RWPE1 (cell line): ENCODE measurements around the gene CDC27.
"Not testable (repeated sequence)": the region's sequence is repeated elsewhere in the genome, so short reads cannot be mapped to it uniquely, and the experiment has no call there.

Experiments
- CTCF ChIA-PET: fragments of 350-600 bp; sonication (Branson Sonifier 250); formaldehyde crosslinking; extraction: SDS; loops from one replicate; lab custom pipeline; 2021; lab: Yijun Ruan, JAX
- POLR2A ChIA-PET: fragments of 400-600 bp; formaldehyde crosslinking; extraction: SDS; loops from one replicate; lab custom pipeline; 2020; ENCODE audit warnings: antibody characterized with exemption; ENCODE audit not compliant: low non-redundant PET; lab: Yijun Ruan, JAX
- DNase-seq: peaks from one replicate; pipeline ENCODE4 v3.0.0; 2012; ENCODE audit warnings: low spot score
- H3K27ac ChIP-seq: fragments of 450-650 bp; 2 replicates; pipeline ENCODE4 v1.5.1; 2017
- TF ChIP-seq, protein P1 (sequence below): fragments of 450-650 bp; conservative IDR thresholded peaks from 2 replicates; pipeline ENCODE4 v1.5.1; 2017; ENCODE audit warnings: low read depth, mild to moderate bottlenecking

Gene CDC27

DNA sequence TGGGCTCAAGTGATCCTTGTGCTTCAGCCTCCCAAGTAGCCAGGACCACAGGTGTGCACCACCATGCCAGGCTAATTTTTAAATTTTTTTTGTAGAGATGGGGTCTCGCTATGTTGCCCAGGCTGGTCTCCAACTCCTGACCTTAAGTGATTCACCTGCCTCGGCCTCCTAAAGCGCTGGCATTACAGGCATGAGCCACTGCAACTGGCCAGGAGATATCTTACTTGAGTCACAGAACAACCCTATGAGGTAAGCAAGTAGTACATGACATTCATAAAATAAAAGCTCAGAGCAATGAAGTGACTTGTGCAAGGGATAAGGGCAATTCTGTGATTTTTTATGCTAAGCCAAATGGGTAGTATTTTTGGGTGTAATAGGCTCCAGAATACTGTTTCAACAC lies 57.3 kb downstream of the CDC27 start:
- ChIA-PET POLR2A (no interaction called here), CTCF (no interaction called here)

DNA sequence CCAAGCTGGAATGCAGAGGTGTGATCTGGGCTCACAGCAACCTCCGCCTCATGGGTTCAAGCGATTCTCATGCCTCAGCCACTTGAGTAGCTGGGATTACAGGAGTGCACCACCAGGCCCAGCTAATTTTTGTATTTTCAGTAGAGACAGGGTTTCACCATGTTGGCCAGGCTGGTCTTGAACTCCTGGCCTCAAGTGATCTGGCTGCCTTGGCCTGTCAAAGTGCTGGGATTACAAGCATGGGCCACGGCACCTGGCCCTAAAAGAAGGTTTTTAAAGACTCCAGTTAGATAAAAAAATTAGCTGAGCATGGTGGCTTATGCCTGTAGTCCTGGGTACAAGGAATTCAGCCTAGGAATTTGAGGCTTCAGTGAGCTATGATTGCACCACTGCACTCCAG lies 62.3 kb downstream of the CDC27 start:
- CTCF ChIA-PET, result interaction anchor here (0.7 kb wide), 1 partner anchor 58 kb away, joined by 3 read pairs; no protein-coding TSS in a partner anchor
- POLR2A ChIA-PET, result not testable (repeated sequence)

More for the DNA sequence above, 57.3 kb downstream of the CDC27 start:
- H3K27ac ChIP-seq, result no peak overlapping the region
- TF ChIP-seq, protein P1, sequence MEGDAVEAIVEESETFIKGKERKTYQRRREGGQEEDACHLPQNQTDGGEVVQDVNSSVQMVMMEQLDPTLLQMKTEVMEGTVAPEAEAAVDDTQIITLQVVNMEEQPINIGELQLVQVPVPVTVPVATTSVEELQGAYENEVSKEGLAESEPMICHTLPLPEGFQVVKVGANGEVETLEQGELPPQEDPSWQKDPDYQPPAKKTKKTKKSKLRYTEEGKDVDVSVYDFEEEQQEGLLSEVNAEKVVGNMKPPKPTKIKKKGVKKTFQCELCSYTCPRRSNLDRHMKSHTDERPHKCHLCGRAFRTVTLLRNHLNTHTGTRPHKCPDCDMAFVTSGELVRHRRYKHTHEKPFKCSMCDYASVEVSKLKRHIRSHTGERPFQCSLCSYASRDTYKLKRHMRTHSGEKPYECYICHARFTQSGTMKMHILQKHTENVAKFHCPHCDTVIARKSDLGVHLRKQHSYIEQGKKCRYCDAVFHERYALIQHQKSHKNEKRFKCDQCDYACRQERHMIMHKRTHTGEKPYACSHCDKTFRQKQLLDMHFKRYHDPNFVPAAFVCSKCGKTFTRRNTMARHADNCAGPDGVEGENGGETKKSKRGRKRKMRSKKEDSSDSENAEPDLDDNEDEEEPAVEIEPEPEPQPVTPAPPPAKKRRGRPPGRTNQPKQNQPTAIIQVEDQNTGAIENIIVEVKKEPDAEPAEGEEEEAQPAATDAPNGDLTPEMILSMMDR, result no peak
- DNase-seq, result no peak

GRCh38 chr17:47123262-47123661 lies 65.8 kb downstream of the CDC27 start:
- CTCF ChIA-PET, DNase-seq, POLR2A ChIA-PET, H3K27ac ChIP-seq: not testable (repeated sequence)

More for the DNA sequence above, 62.3 kb downstream of the CDC27 start:
- H3K27ac ChIP-seq, DNase-seq: not testable (repeated sequence)

- DNase-seq, result no peak
- POLR2A ChIA-PET, result no interaction called here
- CTCF ChIA-PET, result interaction anchor here (0.6 kb wide), 1 partner anchor 1157 kb away, joined by 6 read pairs; no protein-coding TSS in a partner anchor
- TF ChIP-seq, protein P1, result no peak
- H3K27ac ChIP-seq, result no peak overlapping the region
Observed at GRCh38 chr17:47120521-47121095, 68.5 kb downstream of the CDC27 start.

GRCh38 chr17:47119746-47120520 lies 69.2 kb downstream of the CDC27 start:
- ChIA-PET CTCF (no interaction called here), POLR2A (no interaction called here)
- DNase-seq, result no peak
- TF ChIP-seq, protein P1, result no peak
- H3K27ac ChIP-seq, result no peak overlapping the region

DNA sequence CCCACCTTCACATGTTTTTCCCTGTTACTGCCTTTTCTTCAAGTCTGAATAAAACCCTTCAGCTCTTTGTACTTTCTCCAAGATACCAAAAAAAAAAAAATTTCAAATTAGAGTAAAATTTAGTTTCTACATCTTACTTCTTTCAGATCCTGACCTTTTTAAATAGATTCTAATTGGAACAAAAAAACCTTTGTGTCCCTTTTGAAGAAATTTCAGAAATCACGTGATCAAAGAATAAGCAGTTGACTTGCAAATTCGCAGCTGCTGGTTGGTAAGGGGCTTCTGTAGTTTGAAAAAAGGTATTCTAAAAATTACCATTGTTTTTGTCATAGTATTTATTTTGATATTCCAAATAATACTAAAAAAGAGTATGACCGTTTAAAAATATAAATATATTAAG lies 71.7 kb downstream of the CDC27 start:
- TF ChIP-seq, protein P1, result no peak
- no peak for DNase-seq
- ChIA-PET CTCF (no interaction called here), POLR2A (no interaction called here)
- no peak overlapping the region for H3K27ac ChIP-seq

- TF ChIP-seq, protein P1, result no peak
- no peak overlapping the region for H3K27ac ChIP-seq
- CTCF ChIA-PET, result no interaction called here
- POLR2A ChIA-PET, result no interaction called here
- DNase-seq, result no peak
Observed at GRCh38 chr17:47106130-47106529, 83.0 kb downstream of the CDC27 start.

GRCh38 chr17:47105246-47105645 lies 83.8 kb downstream of the CDC27 start:
- H3K27ac ChIP-seq, DNase-seq, CTCF ChIA-PET, POLR2A ChIA-PET: not testable (repeated sequence)
